Left kidney (tissue), 8 donors: ENCODE data around the gene APOB. TPM values are rescaled to one million over a fixed set of nuclear protein-coding genes. Genes with fewer than 3 reads are reported as not detected.

Source experiments
- DNase-seq: peaks from one replicate; pipeline ENCODE4 v3.0.0-alpha.2; 2013
- long read RNA-seq, 8 donors: transcript quantifications; one replicate each; lab custom pipeline, GENCODE V29; 2026
- polyA plus RNA-seq: library from polyadenylated mRNA; unstranded; fragments of 120-200 nt; gene quantifications from one replicate; pipeline ENCODE4 v1.2.1, GENCODE V29; 2013; ENCODE audit not compliant: insufficient read length

APOB gene
- 5.3 TPM for polyA plus RNA-seq
- long read RNA-seq, donor 1 = 0 reads
- long read RNA-seq, donor 2 = 0 reads
- long read RNA-seq, donor 3 = 0 reads
- long read RNA-seq, donor 4 = 0 reads
- long read RNA-seq, donor 5 = 0 reads
- long read RNA-seq, donor 6 = 0 reads
- long read RNA-seq, donor 7 = 0 reads
- long read RNA-seq, donor 8 = 0 reads

GRCh38 chr2:21043744-21044532 is at the start of gene APOB:
Gene APOB, minus strand, starts transcription at chr2:21044073. Its CDS starts 128 bp downstream, at chr2:21043945.
- DNase-seq = no peak

- DNase-seq = no peak
Measured at GRCh38 chr2:21092308-21092869, 48.5 kb upstream of the APOB start.

GRCh38 chr2:21084401-21084800 is 40.5 kb upstream of the APOB start:
- DNase-seq = no peak

GRCh38 chr2:21083482-21083881 is 39.6 kb upstream of the APOB start:
- DNase-seq = no peak

GRCh38 chr2:21078296-21078695 is 34.4 kb upstream of the APOB start:
- no peak for DNase-seq

GRCh38 chr2:21072477-21073242 is 28.8 kb upstream of the APOB start:
- DNase-seq = no peak

- DNase-seq = no peak
Measured at GRCh38 chr2:21070341-21071257, 26.7 kb upstream of the APOB start.

- no peak for DNase-seq
Measured at GRCh38 chr2:21069746-21070340, 26.0 kb upstream of the APOB start.

- DNase-seq = no peak
Measured at GRCh38 chr2:21067859-21068537, 24.1 kb upstream of the APOB start.

- no peak for DNase-seq
Measured at GRCh38 chr2:21067125-21067524, 23.3 kb upstream of the APOB start.

GRCh38 chr2:21059885-21060610 is 16.2 kb upstream of the APOB start:
- DNase-seq = no peak

- DNase-seq = no peak
Measured at GRCh38 chr2:21057097-21057496, 13.2 kb upstream of the APOB start.

GRCh38 chr2:21055879-21056790 is 12.3 kb upstream of the APOB start:
- DNase-seq = no peak

- no peak for DNase-seq
Measured at GRCh38 chr2:21055451-21055850, 11.6 kb upstream of the APOB start.

GRCh38 chr2:21054011-21054410 is 10.1 kb upstream of the APOB start:
- DNase-seq = no peak

- DNase-seq = no peak
Measured at GRCh38 chr2:21052044-21052443, 8.2 kb upstream of the APOB start.

GRCh38 chr2:21050164-21050563 is 6.3 kb upstream of the APOB start:
- DNase-seq = no peak

- DNase-seq = no peak
Measured at GRCh38 chr2:21047141-21048009, 3.5 kb upstream of the APOB start.
